ENCODE results near the gene MPZL1. TPM values are rescaled to one million over a fixed set of nuclear protein-coding genes. Genes with fewer than 3 reads are reported as not detected.
A peak's percentile ranks its signal among the peaks of the same experiment; 100 is the strongest.

MPZL1 gene
- total RNA-seq, 1 experiment from 2014 or later, result 71.7 TPM

- ATAC-seq, result no peak
- no peak for TF ChIP-seq NFATC4 (CRISPR knock-in tag; IDR thresholded peaks at IDR 0.05)
- TF ChIP-seq, protein P1, sequence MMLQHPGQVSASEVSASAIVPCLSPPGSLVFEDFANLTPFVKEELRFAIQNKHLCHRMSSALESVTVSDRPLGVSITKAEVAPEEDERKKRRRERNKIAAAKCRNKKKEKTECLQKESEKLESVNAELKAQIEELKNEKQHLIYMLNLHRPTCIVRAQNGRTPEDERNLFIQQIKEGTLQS (CRISPR knock-in tag; conservative IDR thresholded peaks at IDR 0.05), result no peak
- no peak for TF ChIP-seq ZNF425 (CRISPR knock-in tag; conservative IDR thresholded peaks at IDR 0.05)
- TF ChIP-seq TEAD1 (CRISPR knock-in tag; IDR thresholded peaks at IDR 0.05), result no peak
- TF ChIP-seq ELF4 (CRISPR knock-in tag; IDR thresholded peaks at IDR 0.05; ENCODE audit: low read depth), result no peak
- no peak for TF ChIP-seq ZNF219 (CRISPR knock-in tag; IDR thresholded peaks at IDR 0.05; ENCODE audit: borderline replicate concordance)
- TF ChIP-seq ZNF232 (CRISPR knock-in tag; IDR thresholded peaks at IDR 0.05), result no peak
- no peak for TF ChIP-seq MXD4 (CRISPR knock-in tag; IDR thresholded peaks at IDR 0.05; ENCODE audit: borderline replicate concordance)
- TF ChIP-seq ATF2 (CRISPR knock-in tag; IDR thresholded peaks at IDR 0.05; ENCODE audit: borderline replicate concordance, low read depth), result no peak
- no peak for TF ChIP-seq PREB (CRISPR knock-in tag; IDR thresholded peaks at IDR 0.05; ENCODE audit: borderline replicate concordance)
- TF ChIP-seq CREM (CRISPR knock-in tag; IDR thresholded peaks at IDR 0.05), result no peak
- TF ChIP-seq TCF7 (CRISPR knock-in tag; IDR thresholded peaks at IDR 0.05; ENCODE audit: low read depth), result no peak
- TF ChIP-seq ZBTB21 (CRISPR knock-in tag; IDR thresholded peaks at IDR 0.05; ENCODE audit: borderline replicate concordance), result no peak
- no peak for TF ChIP-seq SMAD4 (CRISPR knock-in tag; IDR thresholded peaks at IDR 0.05)
- TF ChIP-seq CBFB (CRISPR knock-in tag; IDR thresholded peaks at IDR 0.05; ENCODE audit: low read depth), result no peak
- no peak for TF ChIP-seq HMGA2 (CRISPR knock-in tag; IDR thresholded peaks at IDR 0.05)
- no peak for TF ChIP-seq TEAD4 (CRISPR knock-in tag; IDR thresholded peaks at IDR 0.05)
- no peak for TF ChIP-seq ZNF423 (CRISPR knock-in tag; IDR thresholded peaks at IDR 0.05)
- TF ChIP-seq, protein P2, sequence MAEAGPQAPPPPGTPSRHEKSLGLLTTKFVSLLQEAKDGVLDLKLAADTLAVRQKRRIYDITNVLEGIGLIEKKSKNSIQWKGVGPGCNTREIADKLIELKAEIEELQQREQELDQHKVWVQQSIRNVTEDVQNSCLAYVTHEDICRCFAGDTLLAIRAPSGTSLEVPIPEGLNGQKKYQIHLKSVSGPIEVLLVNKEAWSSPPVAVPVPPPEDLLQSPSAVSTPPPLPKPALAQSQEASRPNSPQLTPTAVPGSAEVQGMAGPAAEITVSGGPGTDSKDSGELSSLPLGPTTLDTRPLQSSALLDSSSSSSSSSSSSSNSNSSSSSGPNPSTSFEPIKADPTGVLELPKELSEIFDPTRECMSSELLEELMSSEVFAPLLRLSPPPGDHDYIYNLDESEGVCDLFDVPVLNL (CRISPR knock-in tag; IDR thresholded peaks at IDR 0.05; ENCODE audit: borderline replicate concordance, low read depth), result no peak
- TF ChIP-seq RELA (CRISPR knock-in tag; IDR thresholded peaks at IDR 0.05; ENCODE audit: borderline replicate concordance), result no peak
- Mint-ChIP-seq H3K4me3 (no peak overlapping the region), H3K36me3 (no peaks in the 10 kb centered on the region), H3K27ac (peak overlapping the region; percentile 15; the same call in 1 of the 2 replicates), H3K9me3 (no peaks in the 10 kb centered on the region), H3K27me3 (ENCODE audit: low read depth) (no peaks in the 10 kb centered on the region), H3K4me1 (peaks cover 19% of the 10 kb centered on the region)
- no peak for DNase-seq (ENCODE audit: low spot score)
- ChIA-PET CTCF (interaction anchor here (1.1 kb wide), 1 partner anchor 37 kb away, joined by 3 read pairs; no protein-coding TSS in a partner anchor), POLR2A (no interaction called here)
These were observed 30.6 kb downstream of the MPZL1 start for GRCh38 chr1:167752219-167752985.

All from WTC11 (cell line).